GM15510 (cell line): ENCODE measurements around the gene GSG1L.

Experiments used
- POLR2A ChIP-seq: IDR thresholded peaks from 3 replicates; pipeline ENCODE4 v1.6.1; 2011; ENCODE audit warnings: borderline replicate concordance; ENCODE audit not compliant: insufficient read length; ENCODE audit errors: extremely low read depth

GSG1L gene

DNA sequence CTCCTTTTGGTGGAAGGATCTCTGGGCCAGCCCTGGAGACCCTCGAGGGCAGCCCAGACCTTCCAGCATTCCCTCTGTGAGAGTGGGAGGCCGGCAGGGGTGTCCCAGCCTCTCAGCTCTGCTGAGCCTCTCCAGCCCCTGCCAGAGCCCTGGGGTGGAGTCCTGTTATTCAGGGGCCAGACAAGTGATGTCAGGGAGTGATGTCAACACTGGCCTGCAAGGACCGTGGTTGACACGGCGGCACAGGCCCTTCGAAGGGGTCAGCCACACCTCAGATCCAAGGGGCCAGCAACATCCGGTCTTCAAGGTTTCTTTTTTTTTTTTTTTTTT lies 282.4 kb downstream of the GSG1L start:
- no peak for TF ChIP-seq POLR2A

DNA sequence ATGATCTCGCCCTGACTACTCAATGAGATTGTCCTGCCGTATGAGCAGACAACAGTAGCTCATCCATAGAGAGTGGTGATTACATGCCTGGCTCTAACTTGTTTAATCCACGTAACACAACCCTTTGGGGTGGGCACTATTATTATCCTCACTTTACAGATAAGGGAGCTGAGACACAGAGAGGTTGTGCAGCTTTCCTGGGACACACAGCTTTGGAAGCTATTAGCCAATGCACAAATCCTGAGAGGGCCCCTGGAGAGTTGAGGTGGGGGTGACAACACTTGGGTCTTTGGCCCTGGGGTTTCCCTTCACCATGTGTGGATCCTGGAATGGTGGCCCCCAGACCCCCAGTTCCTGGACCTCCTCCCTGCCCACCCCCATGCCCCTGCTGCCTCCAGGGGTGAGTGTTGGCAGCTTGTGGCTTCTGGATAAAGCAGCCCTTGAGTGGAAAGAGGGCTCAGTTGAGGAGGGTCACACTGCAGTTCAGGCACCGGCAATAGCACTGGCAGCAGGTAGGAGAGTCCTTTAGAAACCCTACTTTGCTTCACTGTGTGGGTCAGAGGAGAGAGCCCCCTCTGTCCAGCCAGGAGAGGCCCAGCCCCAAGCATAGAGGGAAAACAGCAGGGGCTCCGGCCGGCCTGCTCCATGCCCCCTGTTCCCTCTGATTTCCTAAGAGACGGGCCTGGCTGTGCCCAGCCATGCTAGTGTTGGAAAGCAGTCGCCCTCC lies 282.9 kb downstream of the GSG1L start:
- TF ChIP-seq POLR2A = no peak

DNA sequence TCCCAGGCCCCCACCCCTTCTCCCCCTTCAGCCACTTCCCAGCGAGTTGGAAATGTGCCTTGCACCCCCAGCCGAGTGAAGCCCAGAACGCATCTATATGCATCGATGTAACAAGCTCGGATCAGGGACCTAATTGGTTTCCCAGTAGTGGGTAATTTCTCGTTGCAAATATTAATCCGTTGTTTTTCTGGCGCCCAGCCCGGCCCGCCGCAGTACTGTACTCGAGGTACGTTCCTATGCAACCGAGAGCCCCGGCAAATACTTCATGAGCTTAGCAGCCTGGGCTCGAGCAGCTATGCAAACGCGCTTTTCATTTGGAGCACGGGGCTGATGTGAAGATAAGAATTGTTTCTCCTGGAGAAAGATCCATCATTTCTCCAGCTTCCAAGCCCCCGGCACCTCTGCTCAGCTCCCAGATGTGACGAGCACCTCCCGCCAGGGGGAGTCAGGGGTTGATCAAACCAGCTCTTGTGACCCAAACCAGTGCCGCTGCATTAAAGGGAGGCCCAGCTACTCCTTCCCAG lies 283.8 kb downstream of the GSG1L start:
- TF ChIP-seq POLR2A = no peak

DNA sequence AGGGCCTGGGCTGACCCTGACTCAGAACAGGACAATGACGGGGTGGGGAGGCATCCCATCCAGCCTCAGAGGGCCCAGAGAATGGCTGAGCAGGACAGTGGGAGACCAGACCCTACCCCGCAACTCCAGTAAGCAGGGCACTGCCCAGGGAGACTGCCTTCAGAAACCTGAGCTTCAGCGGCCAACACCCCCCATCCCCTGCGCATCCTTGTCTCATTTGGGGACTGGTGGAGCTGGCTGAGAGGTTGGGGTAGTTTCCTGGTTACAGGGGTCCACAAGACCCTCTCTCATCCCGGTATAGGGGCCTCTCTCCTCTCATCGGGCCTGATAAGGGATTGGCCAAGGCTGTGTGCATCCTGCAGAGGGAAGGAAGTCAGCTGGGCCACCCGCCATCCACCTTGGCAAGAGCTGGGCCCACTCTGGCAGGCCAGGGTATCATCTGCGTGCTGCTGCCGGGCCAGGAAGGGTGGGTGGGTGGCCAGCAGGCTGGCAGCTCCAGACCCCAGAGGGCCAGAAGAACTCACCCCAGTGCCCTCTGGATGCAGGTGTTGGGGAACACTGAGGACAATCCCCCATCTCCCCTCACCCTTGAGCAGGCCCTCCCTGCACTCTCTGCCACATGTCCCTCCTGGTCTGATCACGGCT lies 284.5 kb downstream of the GSG1L start:
- no peak for TF ChIP-seq POLR2A

DNA sequence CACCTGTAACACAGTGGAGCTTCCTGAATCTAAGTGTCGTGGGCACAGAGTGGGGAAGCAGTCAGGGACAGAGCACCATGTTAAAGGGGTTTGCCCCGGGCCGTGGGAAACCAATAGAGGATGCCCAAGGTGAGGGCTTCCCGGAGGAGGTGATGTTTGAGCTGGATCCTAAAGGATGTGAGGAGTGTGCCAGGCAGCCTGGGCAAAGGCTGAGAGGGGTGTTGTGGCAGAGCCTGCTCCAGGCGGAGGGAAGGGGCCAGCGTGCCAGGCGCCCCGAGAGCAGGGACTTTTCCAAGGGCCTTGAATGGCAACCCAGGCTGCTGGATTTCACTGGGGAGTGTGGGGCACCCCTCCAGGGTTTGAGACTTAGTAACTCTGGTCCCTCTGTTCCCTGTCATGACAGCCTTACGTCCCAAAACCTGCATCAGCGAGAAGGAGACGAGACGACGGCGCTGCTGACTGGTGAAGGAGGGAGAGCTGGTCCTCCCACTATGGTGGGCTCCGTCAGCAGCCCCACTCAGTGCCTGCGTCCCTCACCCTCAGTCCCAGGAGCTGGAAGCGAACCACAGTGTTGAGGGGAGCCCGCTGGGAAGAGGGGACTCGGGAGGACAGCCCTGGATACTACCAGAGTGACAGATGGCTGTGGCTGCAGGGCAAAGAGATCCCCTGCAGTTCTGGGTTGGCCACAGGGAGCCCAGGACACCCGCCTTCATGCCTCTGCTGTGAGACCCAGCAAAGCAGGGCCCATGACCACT lies 285.2 kb downstream of the GSG1L start:
- no peak for TF ChIP-seq POLR2A

DNA sequence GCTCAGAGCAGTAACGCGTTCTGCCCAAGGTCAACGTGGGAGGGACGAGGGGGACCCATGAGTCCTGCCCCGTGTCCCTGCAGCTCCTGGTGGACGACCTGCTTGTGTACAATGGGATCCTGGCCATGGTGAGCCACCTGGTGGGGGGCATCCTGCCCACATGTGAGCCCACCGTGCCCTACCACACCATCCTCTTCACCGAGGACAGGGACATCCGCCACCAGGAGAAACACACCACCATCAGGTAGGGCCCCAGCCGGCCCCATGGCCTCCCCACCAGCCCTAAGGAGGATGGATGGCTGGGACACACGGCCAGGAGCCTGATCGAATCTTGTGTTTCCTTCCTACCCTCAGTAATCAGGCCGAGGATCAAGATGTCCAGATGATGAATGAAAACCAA lies 286.0 kb downstream of the GSG1L start:
- no peak for TF ChIP-seq POLR2A

DNA sequence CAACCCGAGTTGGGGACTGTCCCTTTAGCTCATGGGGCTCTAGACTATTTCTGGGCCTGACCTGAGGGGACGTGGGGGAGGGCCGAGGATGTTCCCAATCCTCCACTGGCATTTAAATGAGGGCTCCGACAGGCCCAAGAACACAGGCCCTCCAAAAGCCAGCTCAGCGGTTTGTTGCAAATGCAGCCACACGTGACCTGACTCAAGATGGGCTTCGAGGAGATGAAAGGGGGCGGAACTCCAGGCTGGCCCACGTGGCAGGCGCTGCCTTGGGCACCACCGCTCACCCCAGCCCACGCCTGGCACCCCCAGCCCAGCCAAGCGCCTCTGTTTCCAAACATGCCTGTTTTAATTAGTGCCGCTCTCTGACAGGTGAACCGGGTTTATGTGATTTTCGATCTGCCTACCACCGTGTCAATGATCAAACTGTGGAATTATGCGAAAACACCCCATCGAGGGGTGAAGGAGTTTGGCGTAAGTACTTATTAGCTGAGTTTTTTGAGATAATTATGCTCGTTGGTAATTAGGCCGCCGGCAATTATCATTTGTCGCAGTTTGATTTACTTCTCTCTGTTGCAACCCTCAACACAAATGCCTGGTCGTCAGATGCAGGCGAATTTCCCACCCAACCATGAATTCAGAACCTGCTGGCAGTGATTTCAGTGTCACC lies 286.8 kb downstream of the GSG1L start:
- TF ChIP-seq POLR2A = no peak

DNA sequence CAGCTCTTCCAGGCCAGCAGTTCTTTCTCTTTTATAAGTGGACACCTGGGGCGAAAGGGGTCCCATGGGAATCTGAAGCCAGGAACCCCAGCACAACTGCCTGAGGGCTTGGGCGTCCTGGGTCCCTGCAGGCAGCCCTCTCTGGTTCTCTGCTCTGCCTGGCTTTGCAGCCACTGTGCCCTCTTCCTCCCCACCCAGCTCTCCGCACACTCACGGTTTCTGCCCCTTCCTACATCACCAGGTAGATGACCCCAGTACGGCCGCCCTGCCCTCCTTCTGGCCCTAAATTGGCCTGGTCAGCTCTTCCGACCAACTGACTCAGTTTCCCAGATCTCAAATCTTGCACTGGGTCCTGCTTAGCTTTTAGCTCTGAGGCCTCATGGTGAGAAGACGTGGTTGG lies 288.3 kb downstream of the GSG1L start:
- no peak for TF ChIP-seq POLR2A

DNA sequence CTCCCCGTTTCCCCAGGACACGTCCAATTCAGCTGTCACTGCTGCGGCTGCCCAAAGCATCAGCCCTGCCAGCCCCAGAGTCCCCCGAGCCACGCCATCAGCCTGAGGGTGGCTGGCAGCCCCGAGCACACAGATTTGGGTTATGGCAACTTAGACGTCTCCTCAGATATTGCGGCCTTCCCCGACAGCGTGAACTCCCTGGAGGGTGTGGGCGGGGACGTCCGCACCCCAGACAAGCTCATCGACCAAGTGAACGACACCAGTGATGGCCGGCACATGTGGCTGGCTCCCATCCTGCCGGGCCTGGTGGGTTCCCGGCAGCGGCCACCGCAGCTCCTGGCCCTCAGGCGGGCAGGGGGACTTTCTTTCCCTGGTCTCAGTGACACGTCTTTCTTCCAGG lies 288.7 kb downstream of the GSG1L start:
- no peak for TF ChIP-seq POLR2A

DNA sequence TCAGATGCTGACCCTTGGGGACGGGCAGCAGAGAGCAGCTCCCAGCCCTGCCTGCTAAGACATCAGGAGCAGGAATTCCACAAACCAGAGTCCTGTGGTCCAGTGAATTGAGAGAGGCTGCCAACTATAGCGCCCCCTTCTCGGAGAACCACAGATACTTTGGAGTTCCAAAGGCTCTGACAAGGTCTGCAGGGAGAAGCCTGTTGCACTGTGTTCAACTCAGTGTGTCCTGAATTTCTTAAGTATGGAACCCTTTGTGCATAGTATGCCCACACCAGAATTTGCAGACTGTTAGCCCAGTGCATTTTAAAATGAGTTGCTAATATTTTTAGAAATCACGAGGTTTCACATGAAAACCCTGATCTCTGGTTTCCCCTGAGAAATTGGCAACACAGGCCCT lies 290.2 kb downstream of the GSG1L start:
- TF ChIP-seq POLR2A = no peak

DNA sequence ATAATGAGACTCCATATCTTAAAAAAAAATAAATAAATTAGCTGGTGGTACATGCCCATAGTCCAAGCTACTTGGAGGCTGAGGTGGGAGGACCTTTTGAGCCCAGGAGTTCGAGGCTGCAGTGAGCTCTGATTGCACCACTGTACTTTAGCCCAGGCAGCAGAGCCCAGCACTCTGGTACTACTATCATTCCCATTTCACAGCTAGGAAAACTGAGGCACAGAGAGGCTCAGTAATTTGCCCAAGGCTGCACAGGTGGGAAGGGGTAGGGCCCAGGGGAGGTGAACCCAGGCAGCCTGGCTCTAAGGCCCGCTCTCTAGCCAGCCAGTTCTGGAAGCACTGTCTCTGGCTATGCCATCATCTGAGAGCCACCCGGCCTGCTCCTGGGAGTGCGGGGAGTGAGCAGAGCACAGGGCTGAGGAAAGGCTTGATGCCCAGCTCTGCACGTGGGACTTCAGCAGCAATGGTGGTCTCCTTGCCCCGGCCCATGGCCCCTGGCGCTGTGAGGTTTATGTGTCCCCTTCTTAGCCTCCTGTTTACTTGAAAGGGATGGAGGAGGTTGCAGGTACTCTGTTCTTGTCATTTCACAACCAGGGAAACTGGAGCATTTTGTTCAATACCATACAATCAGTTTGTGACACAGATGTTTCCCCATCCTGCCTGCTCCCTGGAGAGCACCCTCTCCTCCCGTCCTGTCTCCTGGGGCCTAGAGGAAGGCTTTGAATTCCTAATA lies 291.3 kb downstream of the GSG1L start:
- TF ChIP-seq POLR2A = no peak

DNA sequence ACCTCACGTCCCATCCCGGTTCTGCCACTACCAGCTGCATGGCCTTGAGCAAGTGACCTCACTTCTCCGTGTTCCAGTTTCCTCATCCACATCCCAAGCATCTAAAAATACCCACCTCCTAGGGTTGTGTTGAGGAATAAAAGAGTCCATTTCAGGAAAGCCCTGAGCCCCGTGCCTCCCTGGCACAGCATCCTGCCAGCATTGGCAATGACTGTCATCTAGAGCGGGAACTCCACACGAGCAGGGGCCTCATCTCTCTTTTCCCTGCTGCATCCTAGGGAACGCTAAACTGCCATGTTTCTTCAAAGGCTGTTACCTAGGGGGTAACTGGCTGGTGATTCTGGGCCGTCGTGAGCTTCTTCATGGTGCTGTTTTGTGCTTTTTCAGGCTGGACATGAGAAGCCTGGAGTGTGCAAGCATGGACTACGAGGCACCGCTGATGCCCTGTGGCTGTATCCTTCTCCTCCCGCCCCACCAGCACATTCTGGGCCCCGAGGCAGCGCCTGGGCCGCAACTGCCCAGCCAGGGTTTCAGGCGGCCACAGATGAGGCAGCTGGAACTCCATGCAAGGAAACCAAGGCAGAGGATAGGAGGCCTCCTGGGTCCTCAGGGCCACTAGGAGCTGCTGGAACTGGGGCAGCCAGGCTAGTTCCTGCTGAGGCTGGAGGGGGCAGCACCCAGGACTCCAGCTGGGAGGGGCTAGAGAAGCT lies 292.2 kb downstream of the GSG1L start:
- no peak for TF ChIP-seq POLR2A

DNA sequence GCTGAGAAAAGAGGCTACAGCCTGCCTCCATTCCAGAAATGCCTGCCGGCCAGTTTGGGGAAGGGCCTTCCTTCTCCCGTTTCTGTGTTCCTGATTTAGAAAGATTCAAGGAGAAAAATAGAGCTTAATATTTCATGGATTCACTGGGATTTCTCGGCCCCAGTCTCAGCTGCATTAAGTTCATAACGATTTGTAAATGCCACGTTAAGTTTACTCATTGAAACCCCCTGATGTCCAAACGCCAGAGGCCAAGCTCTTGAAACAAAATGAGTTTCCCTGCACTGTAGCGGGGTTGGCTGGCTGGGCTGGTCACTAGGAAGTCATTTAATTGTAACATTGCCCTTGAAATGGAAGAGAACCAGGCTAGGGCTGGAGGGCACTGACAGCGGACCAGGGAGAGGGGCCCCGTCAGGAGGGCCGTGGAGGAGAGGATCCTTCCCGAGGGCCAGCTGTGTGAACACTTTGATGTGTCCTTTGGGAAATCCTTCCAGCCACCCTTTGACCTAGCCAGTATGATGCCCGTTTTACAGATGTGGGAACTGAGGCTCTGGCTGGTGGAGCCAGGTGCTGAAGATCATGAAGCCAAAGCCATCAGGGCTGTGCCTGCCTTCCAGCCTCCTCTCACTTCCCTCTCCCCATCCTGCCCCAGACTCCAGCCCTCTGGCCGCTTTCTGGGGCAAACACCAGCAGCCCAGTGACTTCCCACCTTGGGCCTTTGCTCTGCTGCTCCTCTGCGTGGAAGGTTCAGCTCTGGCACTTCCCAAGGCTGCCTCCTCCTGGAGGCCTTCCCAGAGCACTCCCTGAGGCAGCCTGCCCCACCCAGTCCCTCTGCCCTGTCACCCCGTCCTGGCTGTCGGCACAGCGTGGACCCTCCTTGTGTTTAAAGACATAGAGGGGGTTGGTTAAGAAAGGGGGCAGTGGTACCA lies 293.0 kb downstream of the GSG1L start:
- no peak for TF ChIP-seq POLR2A
